ACC112 (cell line): ENCODE results near the gene SLC6A2.

Experiments
- H2AFZ ChIP-seq: fragments of 200-600 bp; sonication (generic); one replicate; pipeline ENCODE4 v1.6.0; 2017; ENCODE audit warnings: antibody characterized with exemption, low read length; ENCODE audit not compliant: unreplicated experiment
- H3K27ac ChIP-seq: fragments of 200-600 bp; sonication (generic); 2 replicates; pipeline ENCODE4 v1.5.1; 2014; ENCODE audit warnings: low read depth, mild to moderate bottlenecking, antibody characterized with exemption, low read length, moderate library complexity
- H3K27me3 ChIP-seq: fragments of 200-600 bp; sonication (generic); 2 replicates; pipeline ENCODE4 v1.6.1; 2014; ENCODE audit warnings: mild to moderate bottlenecking, antibody characterized with exemption, low read length, moderate library complexity, mixed read lengths; ENCODE audit not compliant: insufficient read depth
- H3K36me3 ChIP-seq: fragments of 200-600 bp; sonication (generic); 2 replicates; pipeline ENCODE4 v1.6.1; 2016; ENCODE audit warnings: mild to moderate bottlenecking, antibody characterized with exemption, low read length, moderate library complexity, mixed read lengths; ENCODE audit not compliant: insufficient read depth
- H3K4me1 ChIP-seq: fragments of 200-600 bp; sonication (generic); one replicate; pipeline ENCODE4 v1.6.1; 2016; ENCODE audit warnings: low read length, mixed read lengths; ENCODE audit not compliant: insufficient read depth, unreplicated experiment, control insufficient read depth
- H3K4me3 ChIP-seq: fragments of 200-600 bp; sonication (generic); 2 replicates; pipeline ENCODE4 v1.5.1; 2014; ENCODE audit warnings: mild to moderate bottlenecking, low read depth, low read length
- H3K79me2 ChIP-seq: fragments of 200-600 bp; sonication (generic); one replicate; pipeline ENCODE4 v1.6.0; 2016; ENCODE audit warnings: low read length; ENCODE audit not compliant: control insufficient read depth, unreplicated experiment, insufficient read depth

SLC6A2 gene

GRCh38 chr16:55710466-55710865 lies 54.7 kb downstream of the SLC6A2 start:
- Histone ChIP-seq H3K36me3 (no peaks in the 10 kb centered on the region), H3K27me3 (peaks cover 62% of the 10 kb centered on the region), H3K4me3 (no peak overlapping the region), H2AFZ (no peak overlapping the region), H3K79me2 (no peaks in the 10 kb centered on the region), H3K27ac (no peak overlapping the region), H3K4me1 (no peaks in the 10 kb centered on the region)

- peaks cover 52% of the 10 kb centered on the region for H3K27me3 ChIP-seq
- H3K27ac ChIP-seq: no peak overlapping the region
- no peaks in the 10 kb centered on the region for H3K4me1 ChIP-seq
- H3K36me3 ChIP-seq: no peaks in the 10 kb centered on the region
- no peak overlapping the region for H3K4me3 ChIP-seq
- no peaks in the 10 kb centered on the region for H3K79me2 ChIP-seq
- H2AFZ ChIP-seq: no peak overlapping the region
These were observed 56.4 kb downstream of the SLC6A2 start for GRCh38 chr16:55711959-55712876.

- H3K79me2 ChIP-seq: no peaks in the 10 kb centered on the region
- H2AFZ ChIP-seq: no peak overlapping the region
- no peaks in the 10 kb centered on the region for H3K4me1 ChIP-seq
- no peak overlapping the region for H3K27ac ChIP-seq
- no peak overlapping the region for H3K4me3 ChIP-seq
- no peaks in the 10 kb centered on the region for H3K36me3 ChIP-seq
- H3K27me3 ChIP-seq: peaks cover 49% of the 10 kb centered on the region
These were observed 57.3 kb downstream of the SLC6A2 start for GRCh38 chr16:55713103-55713502.

- Histone ChIP-seq H3K4me1 (no peaks in the 10 kb centered on the region), H3K36me3 (no peaks in the 10 kb centered on the region), H3K27ac (no peak overlapping the region), H3K27me3 (peaks cover 34% of the 10 kb centered on the region), H2AFZ (no peak overlapping the region), H3K79me2 (no peaks in the 10 kb centered on the region), H3K4me3 (no peak overlapping the region)
These were observed 61.5 kb downstream of the SLC6A2 start for GRCh38 chr16:55717326-55717725.

GRCh38 chr16:55725055-55725777 lies 69.4 kb downstream of the SLC6A2 start:
- Histone ChIP-seq H2AFZ (no peak overlapping the region), H3K27ac (no peak overlapping the region)

GRCh38 chr16:55728797-55729196 lies 73.0 kb downstream of the SLC6A2 start:
- Histone ChIP-seq H3K79me2 (no peaks in the 10 kb centered on the region), H2AFZ (no peak overlapping the region), H3K27ac (no peak overlapping the region), H3K4me3 (no peak overlapping the region), H3K27me3 (no peaks in the 10 kb centered on the region), H3K4me1 (no peaks in the 10 kb centered on the region), H3K36me3 (no peaks in the 10 kb centered on the region)

More at GRCh38 chr16:55725055-55725777, 69.4 kb downstream of the SLC6A2 start:
- Histone ChIP-seq H3K36me3 (no peaks in the 10 kb centered on the region), H3K4me3 (no peak overlapping the region), H3K4me1 (no peaks in the 10 kb centered on the region), H3K27me3 (0 out of 2 replicates have a peak, but pooled peaks cover 6% of the 10 kb centered on the region), H3K79me2 (no peaks in the 10 kb centered on the region)

GRCh38 chr16:55730115-55730514 lies 74.3 kb downstream of the SLC6A2 start:
- H3K36me3 ChIP-seq: no peaks in the 10 kb centered on the region
- H3K27ac ChIP-seq: no peak overlapping the region
- H2AFZ ChIP-seq: no peak overlapping the region
- no peak overlapping the region for H3K4me3 ChIP-seq
- no peaks in the 10 kb centered on the region for H3K4me1 ChIP-seq
- H3K27me3 ChIP-seq: no peaks in the 10 kb centered on the region
- H3K79me2 ChIP-seq: no peaks in the 10 kb centered on the region

GRCh38 chr16:55732496-55732895 lies 76.7 kb downstream of the SLC6A2 start:
- H3K27me3 ChIP-seq: no peaks in the 10 kb centered on the region
- H3K27ac ChIP-seq: no peak overlapping the region
- no peak overlapping the region for H3K4me3 ChIP-seq
- no peaks in the 10 kb centered on the region for H3K36me3 ChIP-seq
- H3K4me1 ChIP-seq: no peaks in the 10 kb centered on the region
- H3K79me2 ChIP-seq: no peaks in the 10 kb centered on the region
- H2AFZ ChIP-seq: no peak overlapping the region

- H3K4me3 ChIP-seq: no peak overlapping the region
- no peaks in the 10 kb centered on the region for H3K79me2 ChIP-seq
- no peak overlapping the region for H3K27ac ChIP-seq
- no peaks in the 10 kb centered on the region for H3K36me3 ChIP-seq
- no peak overlapping the region for H2AFZ ChIP-seq
- peaks cover 15% of the 10 kb centered on the region; the same call in 1 of the 2 replicates for H3K27me3 ChIP-seq
- H3K4me1 ChIP-seq: no peaks in the 10 kb centered on the region
These were observed 78.9 kb downstream of the SLC6A2 start for GRCh38 chr16:55734665-55735064.

GRCh38 chr16:55735120-55735781 lies 79.5 kb downstream of the SLC6A2 start:
- H3K36me3 ChIP-seq: no peaks in the 10 kb centered on the region
- H3K27me3 ChIP-seq: peaks cover 15% of the 10 kb centered on the region; the same call in 1 of the 2 replicates
- H3K4me1 ChIP-seq: no peaks in the 10 kb centered on the region
- H3K27ac ChIP-seq: no peak overlapping the region
- H3K4me3 ChIP-seq: no peak overlapping the region
- no peaks in the 10 kb centered on the region for H3K79me2 ChIP-seq
- H2AFZ ChIP-seq: no peak overlapping the region
